CD4-positive, alpha-beta T cell treated with Interleukin-12 subunit alpha and Interleukin-12 subunit beta, for 1 hour (primary cell): ENCODE data around the gene MB21D2.

Experiments used
- DNase-seq: peaks from one replicate; pipeline ENCODE4 v3.0.0-alpha.2; 2020

The MB21D2 gene

GRCh38 chr3:192921793-192922192, 4.1 kb upstream of the MB21D2 start:
- DNase-seq: no peak

GRCh38 chr3:192920411-192920810, 2.8 kb upstream of the MB21D2 start:
- DNase-seq: no peak

- DNase-seq: no peak
Observed at GRCh38 chr3:192919901-192920300, 2.2 kb upstream of the MB21D2 start.

- no peak for DNase-seq
Observed at GRCh38 chr3:192918275-192918588, 576 bp upstream of the MB21D2 start.

- DNase-seq: peak; percentile 42
Observed at GRCh38 chr3:192917028-192917403, 640 bp downstream of the MB21D2 start.

- peak; percentile 5 for DNase-seq
Observed at GRCh38 chr3:192916371-192917027, 1.2 kb downstream of the MB21D2 start.

- no peak for DNase-seq
Observed at GRCh38 chr3:192915722-192916121, 1.9 kb downstream of the MB21D2 start.

GRCh38 chr3:192915304-192915703, 2.4 kb downstream of the MB21D2 start:
- DNase-seq: no peak

- no peak for DNase-seq
Observed at GRCh38 chr3:192914848-192915247, 2.8 kb downstream of the MB21D2 start.

GRCh38 chr3:192913540-192913939, 4.1 kb downstream of the MB21D2 start:
- no peak for DNase-seq

- DNase-seq: no peak
Observed at GRCh38 chr3:192911293-192911692, 6.4 kb downstream of the MB21D2 start.

- DNase-seq: no peak
Observed at GRCh38 chr3:192907784-192908183, 9.9 kb downstream of the MB21D2 start.

GRCh38 chr3:192906940-192907339, 10.7 kb downstream of the MB21D2 start:
- DNase-seq: no peak

- DNase-seq: no peak
Observed at GRCh38 chr3:192905980-192906678, 11.5 kb downstream of the MB21D2 start.

- DNase-seq: no peak
Observed at GRCh38 chr3:192904632-192905289, 12.9 kb downstream of the MB21D2 start.

GRCh38 chr3:192902549-192902948, 15.1 kb downstream of the MB21D2 start:
- DNase-seq: no peak

GRCh38 chr3:192901435-192901834, 16.2 kb downstream of the MB21D2 start:
- DNase-seq: no peak

- no peak for DNase-seq
Observed at GRCh38 chr3:192899540-192899982, 18.1 kb downstream of the MB21D2 start.

- DNase-seq: no peak
Observed at GRCh38 chr3:192897005-192897404, 20.7 kb downstream of the MB21D2 start.

- no peak for DNase-seq
Observed at GRCh38 chr3:192896208-192896607, 21.4 kb downstream of the MB21D2 start.

GRCh38 chr3:192894676-192895075, 23.0 kb downstream of the MB21D2 start:
- DNase-seq: no peak

GRCh38 chr3:192892981-192893700, 24.5 kb downstream of the MB21D2 start:
- DNase-seq: peak; percentile 74
